GM21381 (cell line): ENCODE data around the gene ATP8B3.

Experiments
- ATAC-seq: cut with Tn5 transposase; IDR thresholded peaks from one replicate; pipeline ENCODE4 v1.9.1; 2021; ENCODE audit warnings: mild to moderate bottlenecking, moderate library complexity; ENCODE audit not compliant: unreplicated experiment

Gene ATP8B3

GRCh38 chr19:1850809-1851653, 39.0 kb upstream of the ATP8B3 start:
- ATAC-seq: no peak

GRCh38 chr19:1849886-1850398, 37.9 kb upstream of the ATP8B3 start:
- no peak for ATAC-seq

GRCh38 chr19:1849132-1849474, 37.0 kb upstream of the ATP8B3 start:
- ATAC-seq: no peak

- ATAC-seq: peak; percentile 70
Observed at GRCh38 chr19:1848399-1849131, 36.5 kb upstream of the ATP8B3 start, which contains the start of gene REXO1. Gene REXO1 (minus strand): TSS chr19:1848483. CDS start chr19:1848358, 125 bp downstream.

GRCh38 chr19:1847684-1848398, 35.8 kb upstream of the ATP8B3 start:
- ATAC-seq: peak; percentile 19

GRCh38 chr19:1847348-1847683, 35.2 kb upstream of the ATP8B3 start:
- no peak for ATAC-seq

GRCh38 chr19:1846517-1847204, 34.6 kb upstream of the ATP8B3 start:
- ATAC-seq: no peak

- ATAC-seq: no peak
Observed at GRCh38 chr19:1845642-1846041, 33.6 kb upstream of the ATP8B3 start.

- no peak for ATAC-seq
Observed at GRCh38 chr19:1845125-1845515, 33.0 kb upstream of the ATP8B3 start.

GRCh38 chr19:1844513-1845124, 32.5 kb upstream of the ATP8B3 start:
- ATAC-seq: no peak

GRCh38 chr19:1843646-1844394, 31.7 kb upstream of the ATP8B3 start:
- ATAC-seq: no peak

GRCh38 chr19:1843116-1843515, 31.0 kb upstream of the ATP8B3 start:
- no peak for ATAC-seq

GRCh38 chr19:1841209-1841924, 29.3 kb upstream of the ATP8B3 start:
- ATAC-seq: no peak

GRCh38 chr19:1840541-1841115, 28.6 kb upstream of the ATP8B3 start:
- ATAC-seq: no peak

- ATAC-seq: no peak
Observed at GRCh38 chr19:1839658-1840540, 27.8 kb upstream of the ATP8B3 start.

GRCh38 chr19:1837625-1838105, 25.6 kb upstream of the ATP8B3 start:
- ATAC-seq: no peak

GRCh38 chr19:1837222-1837565, 25.1 kb upstream of the ATP8B3 start:
- ATAC-seq: no peak
